ENCODE data around the gene MAN1C1.

DNA sequence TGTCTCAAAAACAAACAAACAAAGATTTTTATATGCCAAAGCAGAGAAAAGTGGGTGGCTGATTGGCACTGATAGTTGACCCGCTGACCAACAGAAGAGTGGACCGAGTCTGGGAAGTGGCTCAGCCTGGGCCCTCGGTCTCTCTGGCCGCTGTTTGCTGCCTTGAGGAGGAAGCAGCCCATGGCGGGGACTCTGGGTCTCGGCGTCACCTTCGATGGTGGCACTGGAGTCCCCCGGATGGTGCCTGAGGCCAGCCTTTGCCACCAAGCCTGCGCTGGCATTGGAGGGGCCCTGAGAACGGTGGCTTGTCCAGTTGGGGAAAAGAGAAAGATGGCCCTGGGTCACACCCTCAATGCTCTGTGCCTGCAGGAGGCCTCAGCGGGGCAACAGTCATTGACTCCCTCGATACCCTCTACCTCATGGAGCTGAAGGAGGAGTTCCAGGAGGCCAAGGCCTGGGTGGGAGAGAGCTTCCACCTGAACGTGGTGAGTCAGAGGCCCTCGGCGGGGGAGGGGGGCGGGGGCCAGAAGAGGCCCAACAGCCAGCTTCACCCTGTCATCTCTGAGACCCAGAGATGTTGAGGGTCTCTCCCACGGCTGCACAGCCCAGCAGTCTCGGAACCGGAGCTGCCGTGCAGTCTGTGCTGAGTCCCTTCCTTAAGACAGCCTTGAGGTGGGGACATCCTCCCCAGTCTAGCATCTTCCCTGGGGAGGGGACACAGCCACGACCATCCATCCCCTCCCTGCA is 129.9 kb downstream of the MAN1C1 start:
- no peak for TF ChIP-seq EP300 (conservative IDR thresholded peaks at IDR 0.05; ENCODE audit: poor library complexity, severe bottlenecking)
- no peak for TF ChIP-seq CTCF (IDR thresholded peaks at IDR 0.05; ENCODE audit: poor library complexity, severe bottlenecking)
- TF ChIP-seq RAD21 (conservative IDR thresholded peaks at IDR 0.05): no peak
- TF ChIP-seq POLR2AphosphoS5 (IDR thresholded peaks at IDR 0.05): no peak
- TF ChIP-seq EZH2 (IDR thresholded peaks at IDR 0.05; ENCODE audit: borderline replicate concordance, insufficient read depth, low read length, poor library complexity, severe bottlenecking): no peak
- no peak for TF ChIP-seq TAF1 (IDR thresholded peaks at IDR 0.05; ENCODE audit: low read depth)
- no peak for TF ChIP-seq SMC3 (conservative IDR thresholded peaks at IDR 0.05; ENCODE audit: poor library complexity)
- TF ChIP-seq REST (IDR thresholded peaks at IDR 0.05; ENCODE audit: borderline replicate concordance): no peak
